KMS-11 (cell line): Measurements from ENCODE around the gene CD99L2.

ENCODE experiments used
- H2AFZ ChIP-seq: fragments of 200-600 bp; sonication (generic); 2 replicates; pipeline ENCODE4 v1.6.1; 2016; ENCODE audit warnings: antibody characterized with exemption, mixed run types, low read depth
- H3K27ac ChIP-seq: fragments of 200-600 bp; sonication (generic); 2 replicates; pipeline ENCODE4 v1.6.1; 2016; ENCODE audit warnings: mild to moderate bottlenecking, mixed run types
- H3K27me3 ChIP-seq: fragments of 200-600 bp; sonication (generic); 2 replicates; pipeline ENCODE4 v1.6.1; 2017; ENCODE audit warnings: mild to moderate bottlenecking, low read depth, mixed run types, moderate library complexity; ENCODE audit not compliant: insufficient read depth
- H3K36me3 ChIP-seq: fragments of 200-600 bp; sonication (generic); 2 replicates; pipeline ENCODE4 v1.6.1; 2017; ENCODE audit warnings: mild to moderate bottlenecking, mixed run types; ENCODE audit not compliant: insufficient read depth
- H3K4me1 ChIP-seq: fragments of 200-600 bp; sonication (generic); 2 replicates; pipeline ENCODE4 v1.6.1; 2016; ENCODE audit warnings: mild to moderate bottlenecking, low read depth, mixed run types; ENCODE audit not compliant: poor library complexity, severe bottlenecking
- H3K4me2 ChIP-seq: fragments of 200-600 bp; sonication (generic); 2 replicates; pipeline ENCODE4 v1.7.0; 2016; ENCODE audit warnings: mild to moderate bottlenecking, mixed run types
- H3K4me3 ChIP-seq: fragments of 200-600 bp; sonication (generic); IDR thresholded peaks from 2 replicates; pipeline ENCODE4 v1.6.1; 2017; ENCODE audit warnings: low read depth, low read length, mixed read lengths; ENCODE audit not compliant: insufficient read depth
- H3K79me2 ChIP-seq: fragments of 200-600 bp; sonication (generic); 2 replicates; pipeline ENCODE4 v1.6.1; 2016; ENCODE audit warnings: low read depth, mixed run types; ENCODE audit not compliant: insufficient read depth
- H3K9ac ChIP-seq: fragments of 200-600 bp; sonication (generic); 2 replicates; pipeline ENCODE4 v1.6.1; 2016; ENCODE audit warnings: mild to moderate bottlenecking, mixed run types
- H4K20me1 ChIP-seq: fragments of 200-600 bp; sonication (generic); 2 replicates; pipeline ENCODE4 v1.6.1; 2016; ENCODE audit warnings: mild to moderate bottlenecking, mixed run types; ENCODE audit not compliant: insufficient read depth
- TF ChIP-seq, protein P1 (sequence below): fragments of 200-600 bp; sonication (generic); conservative IDR thresholded peaks from 2 replicates; pipeline ENCODE4 v1.6.1; 2017; ENCODE audit warnings: low read depth, mild to moderate bottlenecking, antibody characterized with exemption, low read length, moderate library complexity, mixed read lengths

The CD99L2 gene

DNA sequence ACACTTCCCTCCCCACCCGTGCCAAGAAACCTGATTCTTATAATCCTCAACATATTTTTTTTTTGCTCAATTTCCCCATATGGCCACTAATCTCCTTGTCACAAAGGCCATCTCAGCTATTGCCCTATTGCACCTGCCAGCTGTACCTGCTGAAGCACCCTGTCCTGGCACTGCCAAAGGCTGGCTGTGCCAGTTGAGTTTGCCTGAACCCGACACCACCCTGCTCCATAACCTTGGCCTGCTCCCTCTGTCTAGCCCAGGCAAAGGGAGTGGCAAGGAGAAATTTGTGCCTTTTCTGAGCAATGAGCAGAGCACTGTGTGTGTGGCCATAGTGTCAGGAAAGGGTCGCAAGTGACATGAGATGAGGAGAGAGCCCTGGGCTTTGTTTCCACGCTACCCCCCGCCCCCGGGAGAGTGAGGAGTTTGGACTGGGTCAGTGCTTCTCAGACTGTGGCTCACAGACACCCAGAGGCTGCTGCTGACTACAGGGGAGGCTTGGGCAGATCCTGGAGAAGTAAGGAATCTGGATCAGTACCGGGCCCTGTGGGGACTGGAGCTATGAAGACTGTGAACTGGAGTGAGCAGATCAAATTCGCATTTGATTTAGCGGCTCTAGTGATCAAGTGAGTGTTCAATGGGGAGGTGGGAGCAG lies 42.5 kb upstream of the CD99L2 start:
- H3K27me3 ChIP-seq = no peaks in the 10 kb centered on the region
- no peaks in the 10 kb centered on the region for H3K36me3 ChIP-seq
- no peak overlapping the region for H3K4me2 ChIP-seq
- H2AFZ ChIP-seq = no peak overlapping the region
- no peak overlapping the region for H3K9ac ChIP-seq
- TF ChIP-seq, protein P1, sequence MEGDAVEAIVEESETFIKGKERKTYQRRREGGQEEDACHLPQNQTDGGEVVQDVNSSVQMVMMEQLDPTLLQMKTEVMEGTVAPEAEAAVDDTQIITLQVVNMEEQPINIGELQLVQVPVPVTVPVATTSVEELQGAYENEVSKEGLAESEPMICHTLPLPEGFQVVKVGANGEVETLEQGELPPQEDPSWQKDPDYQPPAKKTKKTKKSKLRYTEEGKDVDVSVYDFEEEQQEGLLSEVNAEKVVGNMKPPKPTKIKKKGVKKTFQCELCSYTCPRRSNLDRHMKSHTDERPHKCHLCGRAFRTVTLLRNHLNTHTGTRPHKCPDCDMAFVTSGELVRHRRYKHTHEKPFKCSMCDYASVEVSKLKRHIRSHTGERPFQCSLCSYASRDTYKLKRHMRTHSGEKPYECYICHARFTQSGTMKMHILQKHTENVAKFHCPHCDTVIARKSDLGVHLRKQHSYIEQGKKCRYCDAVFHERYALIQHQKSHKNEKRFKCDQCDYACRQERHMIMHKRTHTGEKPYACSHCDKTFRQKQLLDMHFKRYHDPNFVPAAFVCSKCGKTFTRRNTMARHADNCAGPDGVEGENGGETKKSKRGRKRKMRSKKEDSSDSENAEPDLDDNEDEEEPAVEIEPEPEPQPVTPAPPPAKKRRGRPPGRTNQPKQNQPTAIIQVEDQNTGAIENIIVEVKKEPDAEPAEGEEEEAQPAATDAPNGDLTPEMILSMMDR = no peak
- no peaks in the 10 kb centered on the region for H3K4me1 ChIP-seq
- no peaks in the 10 kb centered on the region for H4K20me1 ChIP-seq
- H3K27ac ChIP-seq = no peak overlapping the region
- no peaks in the 10 kb centered on the region for H3K79me2 ChIP-seq
- no peak overlapping the region for H3K4me3 ChIP-seq

DNA sequence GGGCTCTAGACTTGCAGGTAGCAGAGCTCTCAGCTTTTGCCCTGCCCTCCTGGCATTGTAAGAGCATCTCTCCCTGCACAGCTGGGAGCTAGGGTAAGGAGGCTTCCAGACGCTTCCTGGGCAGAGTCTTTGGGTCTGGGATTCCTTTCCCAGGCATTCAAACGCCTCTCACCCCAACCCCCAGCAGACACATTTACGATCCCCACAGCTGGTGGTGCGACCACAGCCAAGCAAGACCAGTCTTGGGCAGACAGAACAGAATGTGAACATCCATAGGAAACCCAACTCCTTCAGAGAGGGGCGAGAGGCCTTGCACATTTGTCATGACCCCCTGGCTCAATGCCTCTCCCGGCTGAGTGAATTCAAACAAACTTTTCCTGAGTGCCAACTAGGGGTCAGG lies 38.1 kb upstream of the CD99L2 start:
- Histone ChIP-seq H3K79me2 (no peaks in the 10 kb centered on the region), H3K27me3 (no peaks in the 10 kb centered on the region), H4K20me1 (no peaks in the 10 kb centered on the region), H3K27ac (no peak overlapping the region), H2AFZ (no peak overlapping the region), H3K36me3 (no peaks in the 10 kb centered on the region), H3K9ac (no peak overlapping the region), H3K4me1 (no peaks in the 10 kb centered on the region), H3K4me3 (no peak overlapping the region), H3K4me2 (no peak overlapping the region)
- TF ChIP-seq, protein P1 = no peak

DNA sequence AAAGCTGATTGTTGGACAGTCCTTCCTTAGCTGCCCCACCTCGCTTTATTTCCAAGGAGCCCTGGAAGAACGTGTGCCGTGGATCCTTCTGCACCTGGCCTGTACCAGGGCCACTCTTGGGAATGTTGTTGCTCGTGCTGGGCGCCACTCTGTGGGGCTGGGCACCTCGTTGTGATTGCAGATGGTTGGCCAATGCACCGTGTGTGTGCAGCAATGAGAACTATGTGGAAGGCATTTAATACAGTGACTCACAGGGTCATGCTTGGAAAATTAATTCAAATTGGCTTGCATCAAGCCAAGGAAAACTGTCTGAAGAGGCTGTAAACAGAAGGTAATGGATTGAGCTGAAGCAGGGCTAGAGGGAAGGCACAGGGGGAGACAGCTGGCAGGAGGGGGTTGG lies 37.0 kb upstream of the CD99L2 start:
- Histone ChIP-seq H3K79me2 (no peaks in the 10 kb centered on the region), H3K4me2 (no peak overlapping the region), H3K4me3 (no peak overlapping the region), H3K27me3 (no peaks in the 10 kb centered on the region), H2AFZ (no peak overlapping the region), H3K27ac (no peak overlapping the region), H4K20me1 (no peaks in the 10 kb centered on the region), H3K4me1 (no peaks in the 10 kb centered on the region), H3K36me3 (no peaks in the 10 kb centered on the region), H3K9ac (no peak overlapping the region)
- TF ChIP-seq, protein P1 = no peak

DNA sequence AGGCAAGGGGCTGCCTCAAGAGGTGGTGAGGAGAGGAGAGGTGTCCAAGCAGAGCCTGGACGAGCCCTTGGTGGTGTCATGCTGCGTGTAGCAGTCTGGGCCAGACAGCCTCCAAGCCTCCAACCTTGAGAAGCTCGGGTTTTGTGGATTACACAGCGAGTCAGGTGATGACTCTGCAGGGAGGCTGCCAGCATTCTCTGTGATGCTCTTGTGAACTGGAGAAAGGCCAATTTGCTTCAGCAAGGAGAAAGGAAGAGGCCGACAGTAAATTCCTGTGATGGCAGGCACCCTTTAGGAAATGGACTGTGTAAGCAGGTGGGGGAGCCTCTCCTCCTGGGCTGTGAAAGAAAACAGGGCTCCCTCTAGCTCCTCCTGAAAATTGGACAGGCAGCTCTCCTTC lies 36.0 kb upstream of the CD99L2 start:
- Histone ChIP-seq H2AFZ (no peak overlapping the region), H3K4me1 (no peaks in the 10 kb centered on the region), H3K4me3 (no peak overlapping the region), H3K27ac (no peak overlapping the region), H3K4me2 (no peak overlapping the region), H3K36me3 (no peaks in the 10 kb centered on the region), H3K27me3 (no peaks in the 10 kb centered on the region), H3K9ac (no peak overlapping the region), H3K79me2 (no peaks in the 10 kb centered on the region), H4K20me1 (no peaks in the 10 kb centered on the region)
- TF ChIP-seq, protein P1 = no peak
